OCI-LY3 (cell line): ENCODE data around the gene WIPF3.
"Not testable (repeated sequence)": the region's sequence is repeated elsewhere in the genome, so short reads cannot be mapped to it uniquely, and the experiment has no call there.

ENCODE experiments used
- H2AFZ ChIP-seq: fragments of 200-600, 300-600 bp; shearing (Covaris generic); 2 replicates; pipeline ENCODE4 v1.6.0; 2014; ENCODE audit warnings: antibody characterized with exemption, low read depth, low read length
- H3K27ac ChIP-seq: fragments of 200-600, 300-600 bp; sonication (generic); 2 replicates; pipeline ENCODE4 v1.5.1; 2014; ENCODE audit warnings: mild to moderate bottlenecking, low read length, moderate library complexity, mixed read lengths
- H3K27me3 ChIP-seq: fragments of 200-600, 300-600 bp; sonication (generic); 2 replicates; pipeline ENCODE4 v1.6.1; 2014; ENCODE audit warnings: low read depth, low read length, mixed read lengths
- H3K36me3 ChIP-seq: fragments of 200-600, 300-600 bp; sonication (generic); replicated peaks from 2 replicates; pipeline ENCODE3; 2014; ENCODE audit warnings: low read depth, low read length, mixed read lengths
- H3K4me1 ChIP-seq: fragments of 300-600, 200-600 bp; sonication (generic); 2 replicates; pipeline ENCODE4 v1.6.1; 2014; ENCODE audit warnings: low read length, mixed read lengths
- H3K4me2 ChIP-seq: fragments of 200-600, 300-600 bp; sonication (generic); 2 replicates; pipeline ENCODE4 v1.6.1; 2014; ENCODE audit warnings: low read length, mixed read lengths
- H3K4me3 ChIP-seq: fragments of 300-600, 200-600 bp; sonication (generic); 2 replicates; pipeline ENCODE4 v1.5.1; 2014; ENCODE audit warnings: antibody characterized with exemption, mild to moderate bottlenecking, low read length, moderate library complexity
- H3K79me2 ChIP-seq: fragments of 300-600, 200-600 bp; shearing (Covaris generic); 2 replicates; pipeline ENCODE4 v1.6.1; 2014; ENCODE audit warnings: mild to moderate bottlenecking, low read length, mixed read lengths
- H3K9ac ChIP-seq: fragments of 300-600, 200-600 bp; shearing (Covaris generic); 2 replicates; pipeline ENCODE4 v1.6.0; 2014; ENCODE audit warnings: mild to moderate bottlenecking, low read length, moderate library complexity
- H3K9me3 ChIP-seq: fragments of 200-600, 300-600 bp; shearing (Covaris generic); 2 replicates; pipeline ENCODE4 v1.6.1; 2014; ENCODE audit warnings: low read length, mixed read lengths; ENCODE audit not compliant: insufficient read depth
- H4K20me1 ChIP-seq: fragments of 200-600, 300-600 bp; sonication (generic); 2 replicates; pipeline ENCODE4 v1.6.1; 2016; ENCODE audit warnings: low read length, mixed read lengths; ENCODE audit not compliant: insufficient read depth
- CTCF ChIP-seq: fragments of 200-600, 300-600 bp; sonication (generic); IDR thresholded peaks from 2 replicates; pipeline ENCODE4 v1.5.1; 2014; ENCODE audit warnings: antibody characterized with exemption, low read length, low read depth
- EZH2phosphoT487 ChIP-seq: fragments of 200-600 bp; shearing (Covaris generic); IDR thresholded peaks from 2 replicates; pipeline ENCODE4 v1.6.1; 2018; ENCODE audit warnings: antibody characterized with exemption, mixed run types, low read depth

WIPF3 gene

GRCh38 chr7:29888006-29888405, 81.7 kb downstream of the WIPF3 start:
- H3K27me3 ChIP-seq: no peaks in the 10 kb centered on the region
- no peaks in the 10 kb centered on the region for H3K79me2 ChIP-seq

GRCh38 chr7:29889288-29889687, 83.0 kb downstream of the WIPF3 start:
- Histone ChIP-seq H3K9ac (no peak overlapping the region), H4K20me1 (no peaks in the 10 kb centered on the region)

More at GRCh38 chr7:29888006-29888405, 81.7 kb downstream of the WIPF3 start:
- Histone ChIP-seq H3K9ac (no peak overlapping the region), H3K4me1 (no peaks in the 10 kb centered on the region), H4K20me1 (no peaks in the 10 kb centered on the region), H3K9me3 (no peaks in the 10 kb centered on the region), H3K4me2 (no peak overlapping the region), H2AFZ (no peak overlapping the region), H3K27ac (no peak overlapping the region), H3K4me3 (no peak overlapping the region), H3K36me3 (no peaks in the 10 kb centered on the region)
- TF ChIP-seq CTCF (no peak), EZH2phosphoT487 (no peak)

GRCh38 chr7:29890251-29890650, 83.9 kb downstream of the WIPF3 start:
- no peaks in the 10 kb centered on the region for H4K20me1 ChIP-seq
- no peak overlapping the region for H3K9ac ChIP-seq
- no peaks in the 10 kb centered on the region for H3K27me3 ChIP-seq
- no peak overlapping the region for H2AFZ ChIP-seq
- H3K27ac ChIP-seq: no peak overlapping the region
- no peak overlapping the region for H3K4me3 ChIP-seq
- H3K4me1 ChIP-seq: no peaks in the 10 kb centered on the region
- H3K36me3 ChIP-seq: no peaks in the 10 kb centered on the region
- no peak overlapping the region for H3K4me2 ChIP-seq
- no peaks in the 10 kb centered on the region for H3K79me2 ChIP-seq
- TF ChIP-seq EZH2phosphoT487 (no peak), CTCF (no peak)
- no peaks in the 10 kb centered on the region for H3K9me3 ChIP-seq

More at GRCh38 chr7:29889288-29889687, 83.0 kb downstream of the WIPF3 start:
- Histone ChIP-seq H3K4me3 (no peak overlapping the region), H3K4me1 (no peaks in the 10 kb centered on the region), H3K4me2 (no peak overlapping the region), H2AFZ (no peak overlapping the region), H3K36me3 (no peaks in the 10 kb centered on the region), H3K27ac (no peak overlapping the region), H3K9me3 (no peaks in the 10 kb centered on the region), H3K27me3 (no peaks in the 10 kb centered on the region), H3K79me2 (no peaks in the 10 kb centered on the region)
- TF ChIP-seq CTCF (no peak), EZH2phosphoT487 (no peak)

- not testable (repeated sequence) for H3K9me3 ChIP-seq, H3K27ac ChIP-seq, H3K36me3 ChIP-seq, H4K20me1 ChIP-seq, H3K9ac ChIP-seq, H2AFZ ChIP-seq, H3K4me2 ChIP-seq, H3K4me3 ChIP-seq, H3K4me1 ChIP-seq, H3K27me3 ChIP-seq, H3K79me2 ChIP-seq
Measured at GRCh38 chr7:29890786-29891185, 84.5 kb downstream of the WIPF3 start.

GRCh38 chr7:29891766-29892165, 85.5 kb downstream of the WIPF3 start:
- no peak for TF ChIP-seq CTCF
- TF ChIP-seq EZH2phosphoT487: no peak
- Histone ChIP-seq H2AFZ (no peak overlapping the region), H3K4me3 (no peak overlapping the region), H3K79me2 (no peaks in the 10 kb centered on the region), H3K36me3 (no peaks in the 10 kb centered on the region), H3K27me3 (no peaks in the 10 kb centered on the region), H3K9me3 (no peaks in the 10 kb centered on the region), H4K20me1 (no peaks in the 10 kb centered on the region), H3K4me2 (no peak overlapping the region), H3K4me1 (no peaks in the 10 kb centered on the region), H3K9ac (no peak overlapping the region), H3K27ac (no peak overlapping the region)
